GM21825 (cell line): ENCODE data around the gene H6PD.
A peak's percentile ranks its signal among the peaks of the same experiment; 100 is the strongest.

Experiments
- ATAC-seq: cut with Tn5 transposase; IDR thresholded peaks from one replicate; pipeline ENCODE4 v1.9.1; 2021; ENCODE audit warnings: mild to moderate bottlenecking, moderate library complexity; ENCODE audit not compliant: unreplicated experiment

The H6PD gene

GRCh38 chr1:9275567-9276034 lies 41.0 kb downstream of the H6PD start:
- peak; percentile 79 for ATAC-seq

GRCh38 chr1:9278116-9278515 lies 43.5 kb downstream of the H6PD start:
- ATAC-seq: no peak

GRCh38 chr1:9278585-9279153 lies 44.1 kb downstream of the H6PD start:
- ATAC-seq: no peak

GRCh38 chr1:9279172-9279840 lies 44.7 kb downstream of the H6PD start:
- ATAC-seq: no peak

- no peak for ATAC-seq
Measured at GRCh38 chr1:9280015-9280860, 45.7 kb downstream of the H6PD start.

- ATAC-seq: no peak
Measured at GRCh38 chr1:9281071-9281827, 46.7 kb downstream of the H6PD start.

GRCh38 chr1:9281908-9282695 lies 47.5 kb downstream of the H6PD start:
- ATAC-seq: no peak

GRCh38 chr1:9282696-9282955 lies 48.1 kb downstream of the H6PD start:
- no peak for ATAC-seq

- no peak for ATAC-seq
Measured at GRCh38 chr1:9284061-9284460, 49.5 kb downstream of the H6PD start.

GRCh38 chr1:9286556-9286955 lies 52.0 kb downstream of the H6PD start:
- no peak for ATAC-seq

GRCh38 chr1:9289090-9289534 lies 54.5 kb downstream of the H6PD start:
- ATAC-seq: no peak

- ATAC-seq: no peak
Measured at GRCh38 chr1:9289711-9290485, 55.3 kb downstream of the H6PD start.

GRCh38 chr1:9291914-9292360 lies 57.4 kb downstream of the H6PD start:
- no peak for ATAC-seq

- ATAC-seq: no peak
Measured at GRCh38 chr1:9292361-9293240, 58.0 kb downstream of the H6PD start, which contains the start of gene SPSB1. Gene SPSB1 (plus strand): TSS chr1:9292894. CDS start chr1:9355892, 62,998 bp downstream.

- ATAC-seq: no peak
Measured at GRCh38 chr1:9293241-9293532, 58.6 kb downstream of the H6PD start.

GRCh38 chr1:9293533-9294404 lies 59.2 kb downstream of the H6PD start:
- no peak for ATAC-seq

- no peak for ATAC-seq
Measured at GRCh38 chr1:9294405-9294773, 59.8 kb downstream of the H6PD start.
